ENCODE data around the gene NRG3.

Gene NRG3

DNA sequence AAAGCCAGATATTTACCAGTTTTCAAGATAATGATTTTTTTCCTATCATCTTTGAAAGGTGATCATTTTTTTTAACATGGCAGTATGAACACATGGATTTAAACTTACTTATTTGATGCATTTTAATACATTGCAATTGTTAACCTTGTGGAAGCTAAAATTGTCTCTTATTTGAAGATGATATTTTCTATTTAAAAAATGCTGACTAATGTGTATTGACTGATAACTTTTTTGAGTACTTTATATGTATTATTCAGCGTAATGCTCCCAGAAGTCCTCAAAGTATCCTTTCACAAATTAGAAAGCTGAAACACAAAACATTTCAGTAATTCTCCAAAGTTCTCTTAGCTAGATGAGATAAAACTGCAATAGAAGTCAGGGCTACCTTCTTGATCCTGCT lies 677.3 kb downstream of the NRG3 start:
- no peaks in the 10 kb centered on the region for H3K4me1 ChIP-seq (ENCODE audit: control insufficient read depth, low read depth, low read length)
- H3K27me3 ChIP-seq (ENCODE audit: control insufficient read depth, insufficient read depth, low read length) = no peaks in the 10 kb centered on the region
- H3K9ac ChIP-seq (ENCODE audit: low read length) = no peak overlapping the region
- H3K9me3 ChIP-seq (ENCODE audit: control insufficient read depth, low read depth, low read length) = no peaks in the 10 kb centered on the region
- H3K4me3 ChIP-seq (ENCODE audit: low read length) = no peak overlapping the region
- no peak overlapping the region for H3K27ac ChIP-seq (ENCODE audit: low read length)
- H3K36me3 ChIP-seq (ENCODE audit: control insufficient read depth, low read depth, low read length) = no peaks in the 10 kb centered on the region

DNA sequence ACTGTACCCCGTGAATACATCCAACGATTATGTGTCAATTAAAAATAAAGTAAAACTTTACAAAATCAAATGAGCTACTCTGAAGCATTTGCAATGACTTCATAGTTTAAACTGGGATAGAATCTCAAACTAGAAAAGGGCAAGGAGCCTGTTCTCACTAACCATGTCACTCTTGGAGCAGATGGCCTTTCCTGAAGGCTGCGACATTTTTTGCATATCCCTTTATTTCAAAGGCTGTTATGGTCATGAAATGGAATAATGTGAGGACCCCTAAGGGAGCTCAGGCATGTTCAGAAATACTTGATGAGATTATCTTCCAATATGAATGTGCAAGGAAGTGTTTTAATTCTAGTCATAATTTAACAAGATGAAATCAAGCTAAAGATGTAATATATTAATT lies 679.4 kb downstream of the NRG3 start:
- no peak overlapping the region for H3K4me3 ChIP-seq (ENCODE audit: low read length)
- H3K27me3 ChIP-seq (ENCODE audit: control insufficient read depth, insufficient read depth, low read length) = no peaks in the 10 kb centered on the region
- H3K27ac ChIP-seq (ENCODE audit: low read length) = no peak overlapping the region
- no peaks in the 10 kb centered on the region for H3K36me3 ChIP-seq (ENCODE audit: control insufficient read depth, low read depth, low read length)
- H3K9me3 ChIP-seq (ENCODE audit: control insufficient read depth, low read depth, low read length) = no peaks in the 10 kb centered on the region
- H3K4me1 ChIP-seq (ENCODE audit: control insufficient read depth, low read depth, low read length) = no peaks in the 10 kb centered on the region
- no peak overlapping the region for H3K9ac ChIP-seq (ENCODE audit: low read length)

DNA sequence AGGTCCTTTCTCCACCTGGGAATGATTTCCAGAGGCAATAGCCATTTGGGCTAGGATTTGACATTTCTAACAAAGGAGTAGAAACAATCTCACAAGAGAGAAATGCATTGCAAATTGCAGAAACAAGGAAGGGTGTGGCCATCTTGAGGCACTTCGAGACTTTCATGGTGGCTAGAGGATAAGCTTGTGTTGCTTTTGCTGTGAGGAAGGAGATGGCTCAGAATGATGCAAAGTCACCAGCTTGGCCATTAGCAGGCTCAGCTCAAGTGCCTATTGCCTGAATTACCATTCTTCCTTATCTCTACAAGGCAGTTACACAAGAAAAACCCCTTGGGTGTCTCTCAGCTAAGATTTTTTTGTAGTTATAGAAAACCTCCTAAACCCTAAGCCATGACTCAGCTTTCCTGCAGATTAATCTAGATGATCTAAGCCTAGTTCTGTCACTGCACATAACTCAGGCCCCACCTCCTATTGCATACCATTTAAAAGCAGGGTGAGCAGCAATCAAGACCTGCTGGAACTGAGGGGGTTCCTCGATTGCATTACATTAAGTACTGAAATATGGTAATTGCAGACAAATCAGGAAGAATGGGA lies 683.1 kb downstream of the NRG3 start:
- Histone ChIP-seq H3K36me3 (ENCODE audit: control insufficient read depth, low read depth, low read length) (no peaks in the 10 kb centered on the region), H3K4me3 (ENCODE audit: low read length) (no peak overlapping the region), H3K27me3 (ENCODE audit: control insufficient read depth, insufficient read depth, low read length) (no peaks in the 10 kb centered on the region), H3K4me1 (ENCODE audit: control insufficient read depth, low read depth, low read length) (no peaks in the 10 kb centered on the region), H3K27ac (ENCODE audit: low read length) (no peak overlapping the region), H3K9me3 (ENCODE audit: control insufficient read depth, low read depth, low read length) (no peaks in the 10 kb centered on the region), H3K9ac (ENCODE audit: low read length) (no peak overlapping the region)

DNA sequence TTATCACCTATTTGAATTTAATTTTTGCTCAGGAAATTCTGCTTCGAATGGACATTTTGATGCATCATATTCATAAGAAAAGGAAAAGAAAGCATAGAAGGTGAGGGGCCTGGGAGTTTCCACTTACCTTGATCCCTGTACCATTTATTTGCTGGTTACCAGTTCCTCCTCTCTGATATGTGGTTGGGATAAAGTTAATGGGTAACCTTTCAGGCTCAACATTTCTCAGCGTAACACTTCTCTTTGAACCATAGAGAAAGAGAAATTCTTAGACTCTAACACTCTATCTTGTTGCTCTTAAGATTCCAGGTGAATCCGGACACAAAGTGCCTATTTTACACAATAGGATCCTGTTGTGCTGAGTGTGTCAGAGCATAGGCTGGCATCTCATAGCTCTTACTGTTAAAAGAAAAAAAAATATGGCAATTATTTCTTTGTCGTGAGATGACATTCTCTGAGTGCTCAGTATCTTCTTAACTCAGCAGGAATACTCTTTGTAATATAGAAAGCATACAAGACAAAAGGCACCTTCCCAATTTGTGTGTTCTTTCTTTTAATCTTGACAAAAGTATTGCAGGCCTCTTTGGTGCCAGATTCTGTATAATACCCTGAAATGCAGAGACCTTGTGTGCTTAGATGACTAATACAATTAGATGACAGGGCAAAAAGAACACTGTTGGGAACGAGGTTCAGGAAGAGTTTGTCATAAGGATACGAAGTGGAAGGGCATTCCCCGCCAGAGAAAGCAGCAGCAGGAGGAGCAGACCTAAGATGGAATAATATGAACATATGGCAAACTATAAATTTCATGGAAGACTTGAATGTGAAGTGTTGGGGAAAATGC lies 689.6 kb downstream of the NRG3 start:
- Histone ChIP-seq H3K36me3 (ENCODE audit: control insufficient read depth, low read depth, low read length) (no peaks in the 10 kb centered on the region), H3K9me3 (ENCODE audit: control insufficient read depth, low read depth, low read length) (no peaks in the 10 kb centered on the region), H3K4me1 (ENCODE audit: control insufficient read depth, low read depth, low read length) (no peaks in the 10 kb centered on the region), H3K4me3 (ENCODE audit: low read length) (no peak overlapping the region), H3K9ac (ENCODE audit: low read length) (no peak overlapping the region), H3K27ac (ENCODE audit: low read length) (no peak overlapping the region), H3K27me3 (ENCODE audit: control insufficient read depth, insufficient read depth, low read length) (no peaks in the 10 kb centered on the region)

DNA sequence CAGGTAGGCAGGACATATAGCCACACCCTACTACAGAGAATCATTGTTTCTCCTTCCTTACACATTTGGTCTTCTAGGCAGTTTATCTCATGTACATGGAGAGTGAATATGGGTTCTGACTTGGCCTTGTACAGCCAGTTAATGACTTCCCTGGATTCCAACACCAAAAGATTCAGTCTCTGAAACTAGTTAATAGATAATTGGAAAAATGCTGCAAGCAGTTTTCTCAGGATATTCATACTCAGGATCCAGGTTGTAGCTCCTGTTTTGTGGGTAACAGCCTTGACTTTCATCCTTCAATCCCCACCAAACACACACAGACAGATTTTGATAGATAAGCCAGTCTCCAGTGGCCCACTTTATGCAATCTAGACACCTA lies 690.2 kb downstream of the NRG3 start:
- no peaks in the 10 kb centered on the region for H3K4me1 ChIP-seq (ENCODE audit: control insufficient read depth, low read depth, low read length)
- no peaks in the 10 kb centered on the region for H3K27me3 ChIP-seq (ENCODE audit: control insufficient read depth, insufficient read depth, low read length)
- no peak overlapping the region for H3K4me3 ChIP-seq (ENCODE audit: low read length)
- no peaks in the 10 kb centered on the region for H3K36me3 ChIP-seq (ENCODE audit: control insufficient read depth, low read depth, low read length)
- no peak overlapping the region for H3K9ac ChIP-seq (ENCODE audit: low read length)
- H3K27ac ChIP-seq (ENCODE audit: low read length) = no peak overlapping the region
- no peaks in the 10 kb centered on the region for H3K9me3 ChIP-seq (ENCODE audit: control insufficient read depth, low read depth, low read length)

DNA sequence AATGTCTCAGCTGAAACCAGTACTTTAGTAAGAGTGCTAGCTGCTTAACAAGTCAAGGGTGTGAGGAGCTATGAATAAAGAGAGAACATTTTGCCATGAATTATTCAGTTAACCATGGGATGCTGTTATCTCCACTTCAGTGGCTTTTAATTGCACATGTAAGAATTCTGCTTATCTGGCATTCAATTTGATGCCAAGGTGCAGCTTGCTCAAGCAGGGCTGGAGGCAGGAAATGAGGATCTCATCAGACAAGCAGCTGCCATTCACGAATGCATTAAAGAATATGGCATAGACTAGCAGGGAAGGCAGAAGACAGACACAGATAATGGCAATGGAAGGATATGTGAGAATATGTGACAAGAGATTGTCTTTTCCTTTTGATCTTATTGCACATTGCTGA lies 697.8 kb downstream of the NRG3 start:
- H3K27me3 ChIP-seq (ENCODE audit: control insufficient read depth, insufficient read depth, low read length) = no peaks in the 10 kb centered on the region
- peaks cover 3% of the 10 kb centered on the region for H3K4me1 ChIP-seq (ENCODE audit: control insufficient read depth, low read depth, low read length)
- H3K4me3 ChIP-seq (ENCODE audit: low read length) = no peak overlapping the region
- no peaks in the 10 kb centered on the region for H3K36me3 ChIP-seq (ENCODE audit: control insufficient read depth, low read depth, low read length)
- H3K27ac ChIP-seq (ENCODE audit: low read length) = no peak overlapping the region
- H3K9me3 ChIP-seq (ENCODE audit: control insufficient read depth, low read depth, low read length) = no peaks in the 10 kb centered on the region
- no peak overlapping the region for H3K9ac ChIP-seq (ENCODE audit: low read length)

DNA sequence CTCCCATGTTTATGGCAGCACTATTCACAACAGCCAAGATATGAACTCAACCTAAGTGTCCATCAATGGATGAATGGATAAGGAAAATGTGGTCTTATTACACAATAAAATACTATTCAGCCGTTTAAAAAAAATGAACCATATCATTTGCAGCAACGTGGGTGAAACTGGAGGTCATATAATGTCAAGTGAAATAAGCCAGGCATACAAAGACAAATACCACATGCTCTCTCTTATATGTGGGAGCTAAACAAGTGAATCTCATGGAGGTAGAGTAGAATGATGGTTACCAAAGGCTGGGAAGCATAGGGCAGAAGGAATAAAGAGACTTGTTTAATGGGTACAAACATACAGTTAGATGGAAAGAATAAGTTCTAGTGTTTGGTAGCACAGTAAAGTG lies 699.1 kb downstream of the NRG3 start:
- no peak overlapping the region for H3K9ac ChIP-seq (ENCODE audit: low read length)

DNA sequence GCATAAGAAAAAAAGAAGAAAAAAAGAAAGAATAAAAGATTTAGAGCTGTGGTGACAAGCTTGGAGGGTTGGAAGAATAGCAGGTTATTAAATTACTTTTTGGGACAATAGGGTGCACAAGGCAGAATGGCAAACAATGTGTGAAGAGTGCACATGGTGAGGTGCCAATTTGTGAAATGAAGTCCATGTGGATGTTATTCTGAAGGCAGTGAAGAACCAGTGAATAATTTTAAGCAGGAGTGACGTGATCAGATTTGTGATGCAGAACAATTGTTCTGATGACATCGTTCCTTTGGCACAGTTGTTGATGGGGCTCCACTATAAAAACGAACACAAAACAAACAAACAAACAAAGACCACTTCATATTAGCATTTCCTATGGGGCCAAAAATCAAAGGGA lies 700.3 kb downstream of the NRG3 start:
- no peak overlapping the region for H3K9ac ChIP-seq (ENCODE audit: low read length)
- no peak overlapping the region for H3K27ac ChIP-seq (ENCODE audit: low read length)
- no peaks in the 10 kb centered on the region for H3K36me3 ChIP-seq (ENCODE audit: control insufficient read depth, low read depth, low read length)
- H3K9me3 ChIP-seq (ENCODE audit: control insufficient read depth, low read depth, low read length) = no peaks in the 10 kb centered on the region
- H3K4me1 ChIP-seq (ENCODE audit: control insufficient read depth, low read depth, low read length) = peaks cover 3% of the 10 kb centered on the region
- no peaks in the 10 kb centered on the region for H3K27me3 ChIP-seq (ENCODE audit: control insufficient read depth, insufficient read depth, low read length)
- H3K4me3 ChIP-seq (ENCODE audit: low read length) = no peak overlapping the region

More for the DNA sequence above, 699.1 kb downstream of the NRG3 start:
- no peaks in the 10 kb centered on the region for H3K36me3 ChIP-seq (ENCODE audit: control insufficient read depth, low read depth, low read length)
- H3K27ac ChIP-seq (ENCODE audit: low read length) = no peak overlapping the region
- peaks cover 3% of the 10 kb centered on the region for H3K4me1 ChIP-seq (ENCODE audit: control insufficient read depth, low read depth, low read length)
- no peaks in the 10 kb centered on the region for H3K27me3 ChIP-seq (ENCODE audit: control insufficient read depth, insufficient read depth, low read length)
- H3K9me3 ChIP-seq (ENCODE audit: control insufficient read depth, low read depth, low read length) = no peaks in the 10 kb centered on the region
- H3K4me3 ChIP-seq (ENCODE audit: low read length) = no peak overlapping the region

DNA sequence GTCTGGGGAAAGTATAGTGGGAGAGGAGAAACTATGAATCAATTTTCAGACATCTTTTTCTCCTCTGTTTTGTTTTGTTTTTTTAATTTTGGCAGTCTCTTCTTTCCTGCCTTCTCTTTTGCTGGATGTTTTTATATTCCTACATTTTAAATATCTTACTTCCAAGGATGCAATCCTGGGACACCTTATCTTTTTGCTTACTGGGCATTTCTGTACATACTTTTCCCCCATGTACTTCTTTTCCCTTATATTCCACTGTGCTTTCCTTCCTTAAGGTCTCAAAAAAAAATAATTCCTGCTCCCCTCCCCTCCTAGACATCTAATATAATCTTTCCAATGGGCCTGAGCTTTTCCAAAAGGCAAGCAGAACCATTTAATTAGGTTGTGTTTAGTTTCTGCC lies 701.1 kb downstream of the NRG3 start:
- no peak overlapping the region for H3K4me3 ChIP-seq (ENCODE audit: low read length)
- H3K9ac ChIP-seq (ENCODE audit: low read length) = no peak overlapping the region
- H3K36me3 ChIP-seq (ENCODE audit: control insufficient read depth, low read depth, low read length) = no peaks in the 10 kb centered on the region
- H3K27me3 ChIP-seq (ENCODE audit: control insufficient read depth, insufficient read depth, low read length) = no peaks in the 10 kb centered on the region
- H3K27ac ChIP-seq (ENCODE audit: low read length) = no peak overlapping the region
- peaks cover 3% of the 10 kb centered on the region for H3K4me1 ChIP-seq (ENCODE audit: control insufficient read depth, low read depth, low read length)
- H3K9me3 ChIP-seq (ENCODE audit: control insufficient read depth, low read depth, low read length) = no peaks in the 10 kb centered on the region

DNA sequence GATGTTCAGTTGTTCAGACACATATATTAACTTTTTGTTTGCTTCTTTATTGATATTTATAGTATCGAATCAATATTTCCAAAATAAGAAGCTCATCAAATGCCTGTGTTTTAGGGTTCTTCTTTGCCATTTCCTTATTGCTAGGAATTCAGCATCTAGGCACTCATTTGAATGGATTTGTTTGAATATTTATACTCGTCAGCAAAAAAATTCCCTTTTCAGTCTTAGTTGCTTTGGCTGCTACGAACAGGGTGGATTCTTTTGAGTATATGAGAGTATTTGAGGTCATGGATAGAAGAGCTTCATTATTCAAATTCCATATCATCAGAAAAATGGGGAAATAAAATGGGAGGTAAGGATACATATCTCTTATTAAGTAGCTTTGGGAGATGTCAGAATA lies 706.9 kb downstream of the NRG3 start:
- H3K27me3 ChIP-seq (ENCODE audit: control insufficient read depth, insufficient read depth, low read length) = no peaks in the 10 kb centered on the region
- no peaks in the 10 kb centered on the region for H3K4me1 ChIP-seq (ENCODE audit: control insufficient read depth, low read depth, low read length)
- H3K9me3 ChIP-seq (ENCODE audit: control insufficient read depth, low read depth, low read length) = no peaks in the 10 kb centered on the region
- H3K36me3 ChIP-seq (ENCODE audit: control insufficient read depth, low read depth, low read length) = no peaks in the 10 kb centered on the region
- H3K9ac ChIP-seq (ENCODE audit: low read length) = no peak overlapping the region
- H3K27ac ChIP-seq (ENCODE audit: low read length) = no peak overlapping the region
- no peak overlapping the region for H3K4me3 ChIP-seq (ENCODE audit: low read length)

DNA sequence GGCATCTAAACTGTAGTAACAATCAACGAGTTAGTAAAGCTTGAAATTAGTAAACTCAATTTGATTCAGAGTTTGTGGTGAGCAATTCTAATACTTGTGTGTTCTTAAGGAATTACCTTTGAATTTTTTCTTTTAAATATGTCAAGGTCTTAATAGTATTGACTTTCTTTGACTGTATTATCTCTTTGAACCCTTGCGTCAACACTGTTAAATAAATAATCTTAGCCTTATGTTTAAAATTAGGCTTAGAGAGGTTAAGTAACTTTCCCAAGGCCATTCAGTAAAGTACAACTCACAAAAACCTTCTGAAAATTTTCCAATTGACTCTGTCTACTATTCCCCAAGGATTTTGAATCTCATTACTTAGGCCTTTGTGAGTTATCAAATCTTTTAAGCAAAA lies 716.4 kb downstream of the NRG3 start:
- Histone ChIP-seq H3K36me3 (ENCODE audit: control insufficient read depth, low read depth, low read length) (no peaks in the 10 kb centered on the region), H3K27ac (ENCODE audit: low read length) (no peak overlapping the region), H3K9me3 (ENCODE audit: control insufficient read depth, low read depth, low read length) (no peaks in the 10 kb centered on the region), H3K4me3 (ENCODE audit: low read length) (no peak overlapping the region), H3K9ac (ENCODE audit: low read length) (no peak overlapping the region), H3K4me1 (ENCODE audit: control insufficient read depth, low read depth, low read length) (no peaks in the 10 kb centered on the region), H3K27me3 (ENCODE audit: control insufficient read depth, insufficient read depth, low read length) (no peaks in the 10 kb centered on the region)

DNA sequence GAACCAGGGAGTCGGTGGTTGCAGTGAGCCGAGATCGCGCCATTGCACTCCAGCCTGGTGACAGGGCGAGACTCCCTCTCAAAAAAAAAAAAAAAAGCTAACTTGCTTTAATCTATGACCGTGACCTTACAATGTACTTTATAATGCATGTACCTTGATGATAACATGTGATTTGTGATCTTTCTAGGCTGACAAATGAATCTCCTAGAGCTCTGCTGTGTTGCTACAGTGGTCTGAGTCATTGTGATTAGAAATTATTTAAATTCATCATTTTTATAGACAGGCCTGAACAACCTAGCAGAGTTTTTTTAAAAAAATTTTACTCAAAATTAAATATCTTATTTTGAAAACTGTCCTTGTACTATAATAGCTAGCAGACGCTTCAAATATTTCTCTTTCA lies 722.8 kb downstream of the NRG3 start:
- no peak overlapping the region for H3K4me3 ChIP-seq (ENCODE audit: low read length)
- no peaks in the 10 kb centered on the region for H3K9me3 ChIP-seq (ENCODE audit: control insufficient read depth, low read depth, low read length)
- no peaks in the 10 kb centered on the region for H3K4me1 ChIP-seq (ENCODE audit: control insufficient read depth, low read depth, low read length)
- H3K27ac ChIP-seq (ENCODE audit: low read length) = no peak overlapping the region
- H3K36me3 ChIP-seq (ENCODE audit: control insufficient read depth, low read depth, low read length) = no peaks in the 10 kb centered on the region
- no peaks in the 10 kb centered on the region for H3K27me3 ChIP-seq (ENCODE audit: control insufficient read depth, insufficient read depth, low read length)
- no peak overlapping the region for H3K9ac ChIP-seq (ENCODE audit: low read length)

Measured in iPS-18a (cell line).